NCI-H460 (cell line): ENCODE data around the gene NCAM1. TPM values are rescaled to one million over a fixed set of nuclear protein-coding genes. Genes with fewer than 3 reads are reported as not detected.

Source experiments
- DNase-seq: peaks from one replicate; pipeline ENCODE4 v3.0.0-alpha.2; 2016; ENCODE audit warnings: low read depth; ENCODE audit errors: extremely low read depth
- total RNA-seq: library from RNA; depleted of rRNA; stranded (reverse); fragments of >200 nt; shearing (Covaris generic); gene quantifications from 2 replicates; pipeline ENCODE4 v1.2.3, GENCODE V29; 2014

The NCAM1 gene
- total RNA-seq, 1 experiment from 2014 or later = 19.8 TPM

DNA sequence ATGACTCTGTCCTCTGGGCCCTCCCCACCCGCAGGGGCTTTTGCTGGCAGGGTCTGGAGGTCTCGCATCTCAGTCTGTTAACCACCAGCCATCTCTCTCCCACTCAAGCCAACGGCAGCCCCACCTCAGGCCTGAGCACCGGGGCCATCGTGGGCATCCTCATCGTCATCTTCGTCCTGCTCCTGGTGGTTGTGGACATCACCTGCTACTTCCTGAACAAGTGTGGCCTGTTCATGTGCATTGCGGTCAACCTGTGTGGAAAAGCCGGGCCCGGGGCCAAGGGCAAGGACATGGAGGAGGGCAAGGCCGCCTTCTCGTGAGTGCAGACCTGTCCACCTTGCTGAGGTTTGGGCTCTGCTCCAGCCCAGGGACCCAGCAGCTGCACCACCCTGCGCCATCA is 308.9 kb downstream of the NCAM1 start:
- no peak for DNase-seq

- DNase-seq = no peak
Measured at GRCh38 chr11:113271551-113272245, 310.5 kb downstream of the NCAM1 start.

GRCh38 chr11:113272281-113272680 is 311.1 kb downstream of the NCAM1 start:
- DNase-seq = no peak

GRCh38 chr11:113272927-113273615 is 311.9 kb downstream of the NCAM1 start:
- no peak for DNase-seq

DNA sequence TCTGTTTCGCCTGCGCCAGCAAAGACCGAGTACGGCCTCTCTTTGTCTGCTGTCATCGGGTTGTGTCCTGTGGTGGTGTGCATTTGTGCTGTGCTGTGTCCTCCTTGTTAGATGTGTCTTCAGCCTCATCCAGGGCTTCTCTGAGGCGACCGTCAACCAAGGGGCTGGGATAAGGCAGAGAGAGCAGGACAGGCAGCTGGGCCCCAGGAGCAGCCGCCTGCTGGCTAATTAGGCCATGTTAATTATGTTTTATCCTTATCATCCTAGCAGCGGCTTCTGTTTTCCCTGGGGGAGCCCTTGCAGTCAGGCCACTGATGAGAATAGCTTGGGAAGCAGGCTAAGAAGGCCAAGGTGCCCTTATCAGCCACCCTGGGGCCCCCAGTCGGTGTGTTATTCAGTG is 312.5 kb downstream of the NCAM1 start:
- no peak for DNase-seq

GRCh38 chr11:113274713-113275582 is 313.7 kb downstream of the NCAM1 start:
- DNase-seq = no peak

GRCh38 chr11:113275602-113276001 is 314.4 kb downstream of the NCAM1 start:
- DNase-seq = no peak

DNA sequence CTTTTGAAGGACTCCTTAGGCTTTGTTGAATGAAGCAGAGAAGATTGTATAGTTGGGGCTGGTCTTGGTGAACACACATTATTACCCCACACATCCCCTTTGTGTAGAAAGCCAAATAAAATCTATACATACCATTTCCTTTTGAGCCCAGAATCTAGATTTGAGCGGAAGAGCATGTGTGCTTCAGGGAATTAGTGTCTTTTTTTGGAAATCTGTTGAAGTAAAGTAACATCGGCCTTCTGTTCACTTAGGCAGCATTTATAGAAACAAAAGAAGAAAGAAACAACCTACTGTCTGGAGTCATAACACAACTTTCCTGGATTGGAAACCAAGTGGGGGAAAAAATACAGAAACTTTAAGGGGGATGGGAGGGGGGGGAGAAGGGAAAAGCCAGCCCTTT is 315.2 kb downstream of the NCAM1 start:
- DNase-seq = no peak

GRCh38 chr11:113277907-113278306 is 316.7 kb downstream of the NCAM1 start:
- DNase-seq = no peak

- DNase-seq = no peak
Measured at GRCh38 chr11:113278481-113278880, 317.3 kb downstream of the NCAM1 start.

DNA sequence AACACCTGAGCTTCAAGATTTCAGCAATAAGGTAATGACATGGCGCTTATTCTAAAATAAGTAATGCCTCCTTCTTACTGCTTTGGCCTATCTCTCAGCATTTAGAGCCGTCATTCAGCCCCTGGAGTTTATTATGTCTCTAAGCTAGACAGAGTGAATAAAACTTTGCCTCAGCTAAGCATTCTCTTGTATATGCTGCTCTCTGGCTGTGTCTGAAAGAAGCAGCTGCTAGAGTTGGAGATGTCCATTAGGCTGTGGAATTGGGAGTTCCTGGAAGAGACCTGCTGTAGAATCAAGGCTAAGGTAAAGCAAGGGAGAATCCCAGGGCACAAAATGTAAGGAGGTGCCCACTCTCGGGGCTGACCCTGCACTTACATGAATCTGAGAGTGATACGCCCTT is 317.7 kb downstream of the NCAM1 start:
- no peak for DNase-seq

DNA sequence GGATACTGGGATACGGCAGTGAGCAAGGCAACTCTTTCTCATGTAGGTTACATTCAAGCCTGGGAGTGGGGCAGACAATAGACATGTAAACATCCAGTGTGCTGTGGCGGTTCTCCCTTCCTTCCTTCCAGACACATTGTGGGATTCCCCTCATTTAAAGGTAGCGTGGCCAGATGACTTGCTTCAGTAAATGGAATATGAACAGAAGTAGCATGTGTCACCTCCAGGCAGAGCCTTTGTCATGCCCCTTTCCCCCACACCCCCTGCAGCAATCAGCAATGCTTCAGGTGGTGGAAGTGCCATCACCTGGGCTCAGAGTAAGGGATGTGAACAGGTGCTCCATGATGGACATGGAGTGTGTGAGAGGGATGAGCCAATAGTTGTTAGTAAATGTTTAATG is 318.4 kb downstream of the NCAM1 start:
- DNase-seq = no peak

DNA sequence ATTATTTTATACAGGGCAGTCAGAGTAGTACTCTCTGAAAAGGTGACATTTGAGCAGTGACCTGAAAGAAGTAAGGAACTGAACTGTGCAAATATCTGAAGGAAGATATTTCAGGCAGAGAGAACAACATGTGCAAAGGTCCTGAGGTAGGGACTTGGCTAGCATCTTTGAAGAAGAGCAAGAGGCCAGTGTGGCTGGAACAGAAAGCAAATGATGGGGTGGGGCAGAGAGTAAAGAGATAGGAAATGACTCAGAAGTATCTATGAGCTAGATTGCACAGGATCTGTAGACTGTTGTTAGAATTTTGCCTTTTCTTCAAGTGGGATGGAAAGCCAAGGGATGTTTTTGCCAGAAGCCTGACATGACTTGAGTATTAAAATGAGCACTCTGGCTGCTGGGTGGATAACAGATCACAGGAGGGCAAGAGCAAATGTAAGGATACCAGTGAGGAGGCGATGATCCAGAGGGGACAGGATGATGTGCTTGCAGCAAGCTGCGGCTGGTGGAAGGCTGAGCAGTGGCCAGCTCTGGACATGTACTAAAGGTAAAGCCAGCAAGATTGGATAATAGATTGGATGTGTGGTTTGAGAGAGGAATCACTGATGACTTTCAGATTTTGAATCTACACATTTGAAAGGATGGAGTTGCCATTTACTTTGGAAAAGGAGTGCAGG is 320.0 kb downstream of the NCAM1 start:
- DNase-seq = no peak

DNA sequence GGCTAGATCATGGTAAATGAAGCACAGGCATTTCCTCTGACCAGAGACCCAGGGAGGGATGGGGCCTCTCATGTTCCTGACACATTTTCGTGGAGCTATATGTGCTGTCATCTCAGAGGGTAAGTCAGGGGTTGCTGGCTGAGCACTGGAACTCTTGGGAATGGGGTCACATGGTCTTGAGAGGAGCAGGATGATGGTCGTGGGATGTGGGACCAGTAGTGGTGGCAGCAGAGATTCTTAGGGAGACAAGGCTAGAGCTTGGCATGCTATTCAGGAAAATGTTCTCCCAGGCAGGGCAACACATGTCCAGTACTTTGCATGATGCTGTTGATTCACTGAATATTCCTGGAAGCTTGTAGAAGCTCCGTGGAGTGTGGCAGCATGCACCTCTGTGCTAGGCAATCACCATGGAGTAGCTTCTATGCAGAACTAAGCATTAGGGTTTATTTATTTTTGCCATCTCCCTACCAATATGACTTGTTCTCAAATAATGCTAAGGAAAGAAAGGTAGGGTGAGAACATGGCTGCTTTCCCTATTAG is 321.7 kb downstream of the NCAM1 start:
- DNase-seq = no peak

DNA sequence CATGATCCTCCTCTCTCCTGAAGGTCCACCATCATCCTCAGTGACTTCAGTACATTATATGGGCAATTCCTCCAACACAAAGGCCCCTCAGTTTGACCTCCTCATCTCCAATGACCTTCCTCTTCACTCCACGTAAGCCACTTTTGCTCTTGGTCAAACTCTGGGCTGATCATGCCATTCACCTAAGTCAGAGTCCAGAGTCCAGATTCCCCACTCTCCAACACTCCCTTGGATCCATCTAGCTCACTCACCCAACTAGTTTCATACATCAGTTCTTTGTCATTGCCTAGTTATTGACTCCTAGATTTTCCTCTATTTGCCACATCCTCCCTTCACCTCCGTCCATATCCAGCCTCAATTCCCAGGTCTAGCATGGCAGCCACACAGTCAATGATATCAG is 322.7 kb downstream of the NCAM1 start:
- DNase-seq = no peak

DNA sequence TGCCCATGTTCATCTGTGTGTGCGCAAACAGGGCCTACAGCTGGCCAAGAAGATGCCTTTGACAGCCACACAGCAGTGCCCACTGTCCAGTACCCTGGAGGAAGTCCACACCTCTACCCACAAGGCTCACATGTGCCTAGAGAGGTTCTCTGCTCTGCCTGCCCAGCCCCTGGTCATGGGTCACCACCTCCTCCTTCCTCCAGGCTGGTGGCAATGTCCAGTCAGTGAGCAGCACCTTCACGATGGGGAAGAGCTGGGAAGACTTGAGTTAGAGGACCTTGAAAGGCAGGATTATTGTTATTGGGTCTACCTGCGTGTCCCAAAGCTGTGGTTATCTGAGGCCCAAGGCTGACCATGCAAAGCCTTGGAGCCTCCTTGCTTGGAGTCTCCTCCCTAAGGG is 324.8 kb downstream of the NCAM1 start:
- DNase-seq = no peak

GRCh38 chr11:113286509-113287497 is 325.6 kb downstream of the NCAM1 start:
- no peak for DNase-seq

DNA sequence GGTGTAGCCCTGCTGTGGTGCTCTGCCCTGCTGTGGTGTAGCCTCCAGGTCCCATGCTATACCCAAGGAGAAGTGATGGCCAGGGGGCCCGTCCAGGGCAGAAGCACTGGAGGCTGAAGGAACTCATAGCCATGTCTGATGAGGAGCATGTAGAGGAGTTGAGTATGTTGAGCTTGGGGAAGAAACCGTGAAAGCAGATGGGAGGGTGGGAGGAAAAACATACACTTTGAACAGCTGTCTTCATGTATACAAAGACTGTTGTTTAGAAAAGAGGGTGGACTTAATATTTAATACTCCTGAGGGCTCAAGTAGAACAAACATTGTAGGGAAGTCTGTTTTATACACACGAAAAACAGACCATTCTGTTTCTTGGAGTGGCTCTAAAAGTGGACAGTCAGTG is 326.6 kb downstream of the NCAM1 start:
- DNase-seq = no peak

GRCh38 chr11:113288286-113288863 is 327.2 kb downstream of the NCAM1 start:
- DNase-seq = no peak
